Osteoblast (primary cell): ENCODE results near the gene RAPGEF3. TPM values are rescaled to one million over a fixed set of nuclear protein-coding genes. Genes with fewer than 3 reads are reported as not detected.

Experiments used
- DNase-seq: peaks from one replicate; pipeline ENCODE4 v3.0.0; 2011; ENCODE audit warnings: low spot score, mixed read lengths; ENCODE audit not compliant: insufficient read length; ENCODE audit errors: missing footprints
- H2AFZ ChIP-seq: 2 replicates; pipeline ENCODE4 v1.6.0; 2011; ENCODE audit warnings: mild to moderate bottlenecking, low read length
- H3K27ac ChIP-seq: 2 replicates; pipeline ENCODE4 v1.5.1; 2011; ENCODE audit warnings: mild to moderate bottlenecking, low read depth, low read length, moderate library complexity
- H3K27me3 ChIP-seq: 2 replicates; pipeline ENCODE4 v1.6.0; 2012; ENCODE audit warnings: mild to moderate bottlenecking, control low read depth, inconsistent platforms, low read length, moderate library complexity; ENCODE audit not compliant: insufficient read depth
- H3K36me3 ChIP-seq: 2 replicates; pipeline ENCODE4 v1.5.1; 2011; ENCODE audit warnings: mild to moderate bottlenecking, low read length, control low read depth, moderate library complexity; ENCODE audit not compliant: insufficient read depth
- H3K4me1 ChIP-seq: 2 replicates; pipeline ENCODE4 v1.5.1; 2011; ENCODE audit warnings: mild to moderate bottlenecking, low read length, control low read depth, moderate library complexity; ENCODE audit not compliant: insufficient read depth
- H3K4me2 ChIP-seq: 2 replicates; pipeline ENCODE4 v1.6.0; 2011; ENCODE audit warnings: mild to moderate bottlenecking, low read length; ENCODE audit not compliant: insufficient read depth
- H3K4me3 ChIP-seq: fragments of 200-600 bp; sonication (generic); 3 replicates; pipeline ENCODE4 v1.5.1; 2012; ENCODE audit warnings: mild to moderate bottlenecking, low read length, inconsistent platforms; ENCODE audit not compliant: insufficient read depth
- H3K79me2 ChIP-seq: 2 replicates; pipeline ENCODE4 v1.6.0; 2012; ENCODE audit warnings: mild to moderate bottlenecking, low read length, control low read depth, inconsistent platforms; ENCODE audit not compliant: insufficient read depth
- H3K9me3 ChIP-seq: 2 replicates; pipeline ENCODE4 v1.5.1; 2011; ENCODE audit warnings: low read depth, low read length, control low read depth
- H4K20me1 ChIP-seq: 2 replicates; pipeline ENCODE4 v1.6.0; 2012; ENCODE audit warnings: mild to moderate bottlenecking, low read length, control low read depth; ENCODE audit not compliant: insufficient read depth
- CTCF ChIP-seq: IDR thresholded peaks from 2 replicates; pipeline ENCODE4 v1.5.1; 2011; ENCODE audit warnings: mild to moderate bottlenecking, low read depth, low read length, moderate library complexity; ENCODE audit errors: extremely low read depth
- total RNA-seq: library from RNA; depleted of rRNA; stranded (reverse); fragments of >200 nt; gene quantifications from 2 replicates; pipeline ENCODE4 v1.2.3, GENCODE V29; 2012

The RAPGEF3 gene
- total RNA-seq, 1 donor: 4.3 TPM

- peaks cover 40% of the 10 kb centered on the region for H3K4me1 ChIP-seq
- TF ChIP-seq CTCF: no peak
Observed at GRCh38 chr12:47732504-47732903, 26.2 kb downstream of the RAPGEF3 start.

GRCh38 chr12:47731723-47732122 lies 27.0 kb downstream of the RAPGEF3 start:
- no peak overlapping the region for H3K4me2 ChIP-seq
- H3K4me3 ChIP-seq: no peak overlapping the region
- H2AFZ ChIP-seq: no peak overlapping the region
- no peaks in the 10 kb centered on the region for H3K27me3 ChIP-seq
- no peak overlapping the region for H3K27ac ChIP-seq
- H4K20me1 ChIP-seq: no peaks in the 10 kb centered on the region
- no peaks in the 10 kb centered on the region for H3K9me3 ChIP-seq
- no peak for DNase-seq
- H3K4me1 ChIP-seq: peaks cover 40% of the 10 kb centered on the region
- H3K79me2 ChIP-seq: no peaks in the 10 kb centered on the region
- TF ChIP-seq CTCF: no peak
- H3K36me3 ChIP-seq: no peaks in the 10 kb centered on the region

More at GRCh38 chr12:47732504-47732903, 26.2 kb downstream of the RAPGEF3 start:
- Histone ChIP-seq H3K4me2 (no peak overlapping the region), H3K4me3 (no peak overlapping the region), H2AFZ (no peak overlapping the region), H4K20me1 (no peaks in the 10 kb centered on the region), H3K27me3 (no peaks in the 10 kb centered on the region), H3K79me2 (no peaks in the 10 kb centered on the region), H3K9me3 (no peaks in the 10 kb centered on the region), H3K27ac (no peak overlapping the region), H3K36me3 (no peaks in the 10 kb centered on the region)
- DNase-seq: peak; percentile 25

- Histone ChIP-seq H3K4me2 (peak overlapping the region; percentile 23), H3K79me2 (no peaks in the 10 kb centered on the region), H3K4me1 (peaks cover 44% of the 10 kb centered on the region), H3K27ac (peak overlapping the region; percentile 38), H4K20me1 (no peaks in the 10 kb centered on the region), H3K36me3 (no peaks in the 10 kb centered on the region), H3K4me3 (no peak overlapping the region), H3K27me3 (no peaks in the 10 kb centered on the region), H2AFZ (no peak overlapping the region), H3K9me3 (no peaks in the 10 kb centered on the region)
- no peak for TF ChIP-seq CTCF
- DNase-seq: peak; percentile 83
Observed at GRCh38 chr12:47730341-47730744, 28.3 kb downstream of the RAPGEF3 start.

- H3K4me1 ChIP-seq: peaks cover 44% of the 10 kb centered on the region
- no peaks in the 10 kb centered on the region for H3K79me2 ChIP-seq
- H3K27me3 ChIP-seq: no peaks in the 10 kb centered on the region
- no peaks in the 10 kb centered on the region for H3K9me3 ChIP-seq
- no peaks in the 10 kb centered on the region for H3K36me3 ChIP-seq
- no peak overlapping the region for H3K27ac ChIP-seq
- H3K4me3 ChIP-seq: no peak overlapping the region
- peak; percentile 75 for DNase-seq
- no peaks in the 10 kb centered on the region for H4K20me1 ChIP-seq
- H2AFZ ChIP-seq: no peak overlapping the region
- TF ChIP-seq CTCF: no peak
- peak overlapping the region; percentile 25 for H3K4me2 ChIP-seq
Observed at GRCh38 chr12:47729233-47729632, 29.4 kb downstream of the RAPGEF3 start.
